ENCODE measurements around the gene TMEM60. TPM values are rescaled to one million over a fixed set of nuclear protein-coding genes. Genes with fewer than 3 reads are reported as not detected.

Gene TMEM60
- total RNA-seq, 3 donors from 2014 or later (not counting 1 experiment from before 2014, with no cell fraction given) = 3.4 to 5.2 (median 3.9) TPM

GRCh38 chr7:77819021-77819420, 20.8 kb upstream of the TMEM60 start:
- Mint-ChIP-seq H3K9me3 (peaks cover 8 to 17% of the 10 kb centered on the region in 2 donors), H3K4me3 (no peak overlapping the region), H3K4me1 (peaks cover 25 to 28% of the 10 kb centered on the region in 2 donors), H3K27me3 (ENCODE audit: low read depth in 2 of 2) (no peaks in the 10 kb centered on the region), H3K27ac (no peak overlapping the region), H3K36me3 (peaks cover 51% of the 10 kb centered on the region)
- Histone ChIP-seq H3K27ac (ENCODE audit: low read length) (no peak overlapping the region), H3K36me3 (ENCODE audit: control insufficient read depth, insufficient read depth, low read length) (no peaks in the 10 kb centered on the region), H3K9me3 (ENCODE audit: control insufficient read depth, insufficient read depth, low read length) (peaks cover 26% of the 10 kb centered on the region), H3K27me3 (ENCODE audit: control insufficient read depth, insufficient read depth, low read length) (no peaks in the 10 kb centered on the region), H3K4me1 (ENCODE audit: control insufficient read depth, insufficient read depth, low read length) (peaks cover 8% of the 10 kb centered on the region), H3K4me3 (ENCODE audit: low read length) (no peak overlapping the region)
- ATAC-seq (no peak), DNase-seq (no peak)
- intact Hi-C loops (cut with micrococcal nuclease) = no loop called here
- TF ChIP-seq CTCF (IDR thresholded peaks at IDR 0.05) = no peak

GRCh38 chr7:77813180-77813579, 14.9 kb upstream of the TMEM60 start:
- no peaks in the 10 kb centered on the region for H3K36me3 ChIP-seq (ENCODE audit: control insufficient read depth, insufficient read depth, low read length)
- Mint-ChIP-seq H3K4me1 (peaks cover 21 to 25% of the 10 kb centered on the region in 2 donors), H3K9me3 (peaks cover 0 to 3% of the 10 kb centered on the region in 2 donors), H3K36me3 (peaks cover 13% of the 10 kb centered on the region), H3K27me3 (ENCODE audit: low read depth in 2 of 2) (no peaks in the 10 kb centered on the region), H3K27ac (no peak overlapping the region), H3K4me3 (no peak overlapping the region)
- H3K9me3 ChIP-seq (ENCODE audit: control insufficient read depth, insufficient read depth, low read length) = no peaks in the 10 kb centered on the region
- ATAC-seq (no peak), DNase-seq (no peak)
- no peaks in the 10 kb centered on the region for H3K4me1 ChIP-seq (ENCODE audit: control insufficient read depth, insufficient read depth, low read length)
- H3K27ac ChIP-seq (ENCODE audit: low read length) = no peak overlapping the region
- H3K4me3 ChIP-seq (ENCODE audit: low read length) = no peak overlapping the region
- no peaks in the 10 kb centered on the region for H3K27me3 ChIP-seq (ENCODE audit: control insufficient read depth, insufficient read depth, low read length)
- TF ChIP-seq CTCF (IDR thresholded peaks at IDR 0.05) = no peak
- 69% methylated on average over 2 of the region's 2 CpGs for WGBS (ENCODE audit: insufficient coverage)
- intact Hi-C loops (cut with micrococcal nuclease) = no loop called here

- no peaks in the 10 kb centered on the region for H3K27me3 Mint-ChIP-seq (ENCODE audit: low read depth in 2 of 2)
- peaks cover 21 to 25% of the 10 kb centered on the region in 2 donors for H3K4me1 Mint-ChIP-seq
- no peak overlapping the region for H3K27ac Mint-ChIP-seq
- H3K9me3 ChIP-seq (ENCODE audit: control insufficient read depth, insufficient read depth, low read length) = no peaks in the 10 kb centered on the region
- intact Hi-C loops (cut with micrococcal nuclease) = no loop called here
- peaks cover 0 to 3% of the 10 kb centered on the region in 2 donors for H3K9me3 Mint-ChIP-seq
- no peak overlapping the region for H3K4me3 ChIP-seq (ENCODE audit: low read length)
- no peak for ATAC-seq
- peaks cover 16% of the 10 kb centered on the region for H3K36me3 Mint-ChIP-seq
- H3K27ac ChIP-seq (ENCODE audit: low read length) = no peak overlapping the region
- H3K36me3 ChIP-seq (ENCODE audit: control insufficient read depth, insufficient read depth, low read length) = no peaks in the 10 kb centered on the region
- H3K4me3 Mint-ChIP-seq = no peak overlapping the region
- H3K4me1 ChIP-seq (ENCODE audit: control insufficient read depth, insufficient read depth, low read length) = no peaks in the 10 kb centered on the region
- WGBS (ENCODE audit: insufficient coverage) = no CpG with 5 or more reads among the region's 1 CpG
- H3K27me3 ChIP-seq (ENCODE audit: control insufficient read depth, insufficient read depth, low read length) = no peaks in the 10 kb centered on the region
- no peak for TF ChIP-seq CTCF (IDR thresholded peaks at IDR 0.05)
- DNase-seq = no peak
Measured at GRCh38 chr7:77812290-77812685, 14.1 kb upstream of the TMEM60 start.

- Mint-ChIP-seq H3K9me3 (peaks cover 0 to 1% of the 10 kb centered on the region in 2 donors), H3K36me3 (peaks cover 16% of the 10 kb centered on the region), H3K27ac (no peak overlapping the region), H3K4me3 (no peak overlapping the region), H3K4me1 (peaks cover 19 to 21% of the 10 kb centered on the region in 2 donors), H3K27me3 (ENCODE audit: low read depth in 2 of 2) (no peaks in the 10 kb centered on the region)
- H3K9me3 ChIP-seq (ENCODE audit: control insufficient read depth, insufficient read depth, low read length) = no peaks in the 10 kb centered on the region
- TF ChIP-seq CTCF (IDR thresholded peaks at IDR 0.05) = no peak
- intact Hi-C loops (cut with micrococcal nuclease) = no loop called here
- no peak overlapping the region for H3K27ac ChIP-seq (ENCODE audit: low read length)
- H3K36me3 ChIP-seq (ENCODE audit: control insufficient read depth, insufficient read depth, low read length) = no peaks in the 10 kb centered on the region
- H3K4me3 ChIP-seq (ENCODE audit: low read length) = no peak overlapping the region
- no peaks in the 10 kb centered on the region for H3K4me1 ChIP-seq (ENCODE audit: control insufficient read depth, insufficient read depth, low read length)
- DNase-seq (no peak), ATAC-seq (no peak)
- H3K27me3 ChIP-seq (ENCODE audit: control insufficient read depth, insufficient read depth, low read length) = no peaks in the 10 kb centered on the region
- 86% methylated on average over 2 of the region's 2 CpGs for WGBS (ENCODE audit: insufficient coverage)
Measured at GRCh38 chr7:77811516-77812289, 13.5 kb upstream of the TMEM60 start.

Data from natural killer cell (primary cell).